CD1c-positive myeloid dendritic cell (primary cell): ENCODE data around the gene PSTK.

Source experiments
- DNase-seq: peaks from one replicate; pipeline ENCODE4 v3.0.0-alpha.2; 2016; ENCODE audit errors: extremely low spot score

The PSTK gene

DNA sequence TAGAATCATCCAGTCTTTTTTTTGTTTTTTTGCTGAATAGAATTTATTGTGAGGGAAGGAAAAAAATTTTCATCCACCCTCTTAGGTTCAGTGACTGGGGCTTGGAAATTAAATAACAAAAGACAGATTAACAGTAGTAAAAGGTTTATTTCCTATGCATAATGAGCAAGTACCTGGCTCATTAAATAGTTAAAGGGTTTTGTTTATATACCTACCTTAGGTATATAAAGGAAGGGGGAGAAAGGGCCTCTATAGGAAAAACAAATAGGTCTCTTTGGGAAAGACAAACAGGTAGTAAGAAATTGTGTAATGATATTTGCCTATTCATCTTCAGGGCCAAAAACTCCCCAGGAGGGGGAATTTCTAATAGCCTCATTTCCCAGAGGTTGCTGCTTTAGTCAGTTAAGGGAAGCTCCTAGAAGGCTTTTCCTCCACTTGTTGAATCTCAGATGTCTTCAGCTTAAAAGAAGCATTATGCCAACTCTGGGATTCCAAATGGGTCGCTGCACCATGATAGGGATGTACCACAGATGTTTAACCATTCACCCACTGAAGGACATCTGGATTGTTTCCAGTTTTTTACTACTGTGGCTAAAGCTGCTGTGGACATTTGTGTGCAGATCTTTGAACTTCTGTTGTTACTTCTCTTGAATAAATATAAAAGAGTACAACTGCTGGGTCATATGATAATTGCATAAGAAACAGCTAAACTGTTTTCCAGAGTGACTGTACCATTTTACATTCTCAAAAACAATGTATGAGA lies 39.9 kb downstream of the PSTK start:
- DNase-seq = no peak

DNA sequence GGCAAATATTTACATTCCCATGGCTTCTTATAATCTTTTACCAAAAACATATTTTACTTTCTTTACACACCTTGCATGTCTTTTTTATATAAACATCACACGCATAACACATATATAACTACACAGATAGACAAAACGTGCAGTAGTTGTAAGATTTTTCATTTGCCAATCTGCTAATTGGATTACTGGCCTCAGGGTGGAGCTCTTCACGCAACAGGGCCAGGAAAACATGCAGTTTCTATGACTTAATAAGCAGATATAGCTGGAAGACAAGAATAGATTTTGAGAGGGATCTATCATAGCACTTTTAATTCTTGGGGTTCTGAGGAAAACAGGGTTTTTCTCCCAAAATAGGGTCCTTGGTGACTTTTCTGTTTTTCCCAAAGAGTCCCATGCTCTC lies 41.3 kb downstream of the PSTK start:
- no peak for DNase-seq

DNA sequence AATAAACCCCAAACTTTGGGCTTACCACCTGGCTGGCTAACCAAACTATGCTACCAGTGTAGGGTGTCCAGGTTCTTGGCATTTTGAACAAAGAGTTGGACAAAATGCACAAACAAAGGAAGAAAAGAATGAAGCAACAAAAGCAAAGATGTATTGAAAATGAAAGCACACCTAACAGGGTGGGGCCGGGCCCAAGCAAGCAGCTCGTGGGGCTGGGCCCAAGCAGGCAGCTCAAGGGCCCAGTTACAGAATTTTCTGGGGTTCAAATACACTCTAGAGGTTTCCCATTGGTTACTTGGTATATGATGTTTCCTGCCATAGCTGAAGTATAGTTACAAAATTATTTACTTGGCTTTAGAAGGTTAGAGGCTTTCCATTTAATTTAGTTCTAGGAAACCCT lies 44.3 kb downstream of the PSTK start:
- no peak for DNase-seq

DNA sequence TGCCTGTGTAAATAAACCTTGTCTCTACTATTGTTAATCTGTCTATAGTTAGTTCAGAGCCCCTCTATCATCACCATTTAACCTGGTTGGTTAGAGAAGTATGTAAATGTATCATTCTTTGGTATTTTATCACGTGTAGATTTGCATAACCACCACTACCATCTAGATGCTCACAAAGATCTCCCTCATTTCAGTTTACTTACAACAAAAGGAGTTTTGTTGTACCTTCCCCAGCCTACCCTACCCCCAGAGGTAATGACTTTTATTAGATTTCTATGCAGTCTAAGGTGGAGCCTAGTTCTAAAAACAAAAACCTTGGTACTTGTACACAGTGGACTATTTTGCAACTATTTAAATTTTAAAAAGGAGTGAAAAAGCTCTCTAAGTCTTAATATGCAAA lies 46.1 kb downstream of the PSTK start:
- no peak for DNase-seq

DNA sequence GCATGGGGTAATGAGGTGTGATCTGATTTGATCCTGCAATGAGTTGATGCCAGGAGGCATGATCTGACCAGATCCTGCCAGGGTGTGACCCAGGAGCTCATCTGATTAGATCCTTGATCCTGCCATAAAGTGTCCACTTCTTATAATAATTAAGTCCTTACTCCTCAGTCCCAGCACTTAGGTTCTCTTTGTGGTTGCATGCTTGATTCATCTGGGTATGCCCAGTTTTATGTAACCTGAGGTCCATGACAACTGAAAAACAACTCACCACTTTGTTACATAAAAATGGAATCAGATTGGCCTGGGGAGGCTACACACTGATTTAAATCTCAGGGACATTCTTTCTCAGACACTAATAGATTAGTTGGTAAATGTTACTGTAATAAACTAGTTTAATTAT lies 47.7 kb downstream of the PSTK start:
- no peak for DNase-seq

DNA sequence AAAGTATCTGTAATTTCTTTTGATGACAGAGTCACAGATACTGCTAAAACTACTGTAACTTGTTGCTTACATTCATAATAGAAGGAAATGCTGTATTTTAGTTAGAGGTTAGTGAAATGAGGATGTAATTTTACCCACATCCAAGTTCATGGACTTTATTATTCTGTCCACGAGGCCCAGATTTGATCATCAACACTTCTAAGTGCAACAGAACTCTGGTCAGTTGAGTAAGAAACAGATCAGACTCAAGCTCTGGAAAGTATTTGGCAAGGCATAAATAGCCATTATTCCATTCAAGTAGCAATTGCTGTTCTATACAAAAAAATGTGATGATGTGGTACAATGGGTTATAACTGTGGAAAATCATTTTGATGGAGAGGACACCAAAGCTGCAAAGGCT lies 50.9 kb downstream of the PSTK start:
- DNase-seq = no peak

DNA sequence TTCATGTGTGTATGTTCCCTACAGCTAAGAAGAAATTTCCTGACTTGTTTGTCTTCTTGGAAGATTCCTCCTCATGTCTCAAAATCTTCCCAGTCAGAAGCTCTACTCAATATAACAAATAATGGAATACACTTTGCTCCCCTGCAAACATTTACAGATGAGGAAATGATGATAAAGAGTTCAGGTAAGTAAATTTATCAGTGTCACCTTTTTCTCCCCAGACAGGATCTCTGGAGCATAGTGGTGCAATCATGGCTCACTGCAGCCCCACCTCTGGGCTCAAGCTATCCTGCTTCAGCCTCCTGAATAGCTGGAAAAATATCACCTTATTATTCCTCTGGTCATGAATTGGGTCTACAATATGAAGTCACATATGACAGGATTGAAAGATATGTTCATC lies 54.1 kb downstream of the PSTK start:
- no peak for DNase-seq

DNA sequence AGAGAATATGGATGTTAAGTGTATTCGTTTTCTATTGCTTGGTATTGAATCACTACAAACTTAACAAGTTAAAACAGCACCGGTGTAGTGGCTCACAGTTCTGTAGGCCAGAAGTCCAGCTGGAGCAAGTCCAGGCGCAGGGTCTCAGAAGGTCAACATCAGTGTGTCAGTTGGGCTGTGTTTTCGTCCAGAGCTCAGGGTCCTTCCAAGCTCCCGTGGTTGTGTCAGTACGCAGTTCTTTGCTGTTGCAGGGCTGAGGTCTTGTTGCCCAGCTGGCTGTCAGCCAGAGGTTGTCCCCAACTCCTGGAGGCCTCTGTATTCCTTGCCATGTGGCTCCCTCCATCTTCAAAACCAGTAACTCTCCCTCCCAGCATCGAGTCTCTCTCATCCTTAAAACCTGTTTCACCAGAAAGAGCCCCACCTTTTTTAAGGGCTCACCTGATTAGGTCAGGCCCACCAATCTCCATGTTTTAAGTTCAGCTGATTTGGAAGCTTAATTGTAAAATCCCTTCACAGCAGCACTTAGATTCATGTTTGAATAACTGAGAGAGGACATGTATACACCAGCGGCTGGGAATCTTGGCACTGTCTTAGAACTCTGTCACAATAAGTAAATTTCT lies 55.4 kb downstream of the PSTK start:
- no peak for DNase-seq

DNA sequence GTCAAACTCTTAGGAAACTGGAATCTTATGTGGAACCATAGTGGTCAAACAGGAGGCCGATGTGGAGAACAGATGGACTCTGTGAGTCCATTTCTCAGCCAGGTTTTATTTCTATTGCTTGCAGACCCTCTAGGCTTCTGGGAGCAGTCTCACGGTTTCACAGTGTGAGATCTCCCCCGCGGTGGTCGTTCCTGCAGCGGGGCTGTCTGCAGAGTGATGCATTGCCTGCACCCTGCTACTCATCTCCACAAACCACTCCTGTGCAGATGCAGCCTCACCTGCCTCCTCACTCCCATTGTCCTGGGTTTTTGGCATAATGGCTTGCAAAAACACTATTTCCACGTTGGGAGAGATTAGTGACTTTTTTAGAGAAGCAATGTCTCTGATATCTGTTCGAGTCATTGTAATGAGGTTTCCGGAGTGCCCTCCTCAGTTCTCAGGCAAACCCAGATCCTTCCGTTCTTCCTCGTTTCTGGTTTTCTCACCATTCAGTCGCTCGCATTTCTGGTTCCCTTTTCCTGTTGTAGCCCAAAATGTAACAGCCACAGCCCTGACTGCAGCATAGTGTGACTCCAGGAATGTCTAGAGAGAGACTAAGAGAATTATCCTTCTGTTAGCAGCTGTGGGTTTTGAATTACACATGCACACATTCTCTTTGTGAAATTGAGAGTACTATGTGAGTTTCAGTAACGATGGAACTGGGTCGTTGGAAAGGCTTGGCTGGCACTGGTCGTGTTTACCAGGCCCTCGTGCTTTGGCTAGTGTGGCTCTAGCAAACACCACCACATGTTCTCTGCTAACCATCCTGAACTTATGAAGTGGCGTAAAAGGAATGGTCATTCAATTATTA lies 58.8 kb downstream of the PSTK start:
- no peak for DNase-seq

DNA sequence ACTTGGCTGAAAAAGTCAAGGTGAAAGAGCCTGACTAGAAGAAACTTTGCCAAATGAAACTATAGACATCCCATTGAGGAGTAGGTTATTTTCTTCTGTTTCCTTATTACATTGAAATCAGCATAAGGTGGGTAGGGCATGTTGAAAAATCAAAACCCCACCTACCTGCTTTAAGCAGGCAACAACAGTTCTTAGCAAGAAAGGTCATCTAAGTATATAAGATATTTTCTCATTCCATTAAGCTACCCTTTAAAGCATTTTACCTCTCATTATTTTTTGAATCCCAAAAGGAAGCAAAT lies 59.4 kb downstream of the PSTK start:
- DNase-seq = no peak
